HepG2 (cell line): ENCODE measurements around the gene SARNP. TPM values are rescaled to one million over a fixed set of nuclear protein-coding genes. Genes with fewer than 3 reads are reported as not detected.

Source experiments
- ATAC-seq: fragments of 200-7000 bp; cut with Tn5 transposase; 3 replicates; pipeline ENCODE4 v1.9.1; 2020; ENCODE audit warnings: mild to moderate bottlenecking, moderate library complexity
- BruUV-seq: library from RNA; stranded (reverse); fragments of 400-500 nt; replicated peaks from 2 replicates; lab custom pipeline; 2021; lab: Mats Ljungman, UMichigan
- CTCF ChIA-PET: fragments of 300-600 bp; formaldehyde crosslinking; extraction: SDS; loops from one replicate; lab custom pipeline; 2021; ENCODE audit warnings: low total read pairs, inconsistent platforms, low intra/inter-chr PET ratio; lab: Yijun Ruan, JAX
- POLR2A ChIA-PET: fragments of 350-600 bp; sonication (Branson Sonifier 250); formaldehyde crosslinking; loops from one replicate; lab custom pipeline; 2020; ENCODE audit warnings: antibody characterized with exemption, inconsistent platforms; lab: Yijun Ruan, JAX
- DNase-seq: peaks from one replicate; pipeline ENCODE4 v3.0.0-alpha.2; 2015; ENCODE audit warnings: low spot score
- FAIRE-seq: peaks from 3 replicates; lab custom pipeline; 2011; peaks lifted over from hg19 to GRCh38; lab: Jason Lieb, UNC
- H2AFZ ChIP-seq: one replicate; pipeline ENCODE4 v1.6.1; 2011; ENCODE audit warnings: low read length, inconsistent platforms
- H3K27ac ChIP-seq: fragments of 300-600 bp; 3 replicates; pipeline ENCODE4 v1.8.0; 2011; ENCODE audit warnings: mixed run types, mild to moderate bottlenecking, mixed read lengths, low read length, inconsistent platforms; ENCODE audit not compliant: insufficient read depth; ENCODE audit errors: extremely low read length
- H3K27me3 ChIP-seq, 2 experiments: fragments of 200-600 bp in 1 of 2; 2 replicates in 1 of 2; 3 replicates in 1 of 2; pipeline versions ENCODE4 v1.6.0 to v1.8.0; 2011; ENCODE audit warnings: low read length in 2 of 2, mild to moderate bottlenecking in 2 of 2, moderate library complexity in 2 of 2, inconsistent platforms in 1 of 2; ENCODE audit not compliant: insufficient read depth in 2 of 2, control insufficient read depth in 1 of 2
- H3K36me3 ChIP-seq, 2 experiments: fragments of 200-600 bp in 1 of 2; replicated peaks in 1 of 2; 2 replicates in 1 of 2; 3 replicates in 1 of 2; pipeline versions ENCODE4 v1.5.1 to v1.8.0; 2011; ENCODE audit warnings: low read length in 2 of 2, inconsistent platforms in 1 of 2; ENCODE audit not compliant: insufficient read depth in 2 of 2, control insufficient read depth in 1 of 2
- H3K4me1 ChIP-seq: 2 replicates; pipeline ENCODE4 v1.5.1; 2012; ENCODE audit warnings: low read length, inconsistent platforms; ENCODE audit not compliant: insufficient read depth
- H3K4me2 ChIP-seq: 2 replicates; pipeline ENCODE4 v1.6.0; 2011; ENCODE audit warnings: low read depth, low read length, inconsistent platforms
- H3K4me3 ChIP-seq, 3 experiments: fragments of 200-600 bp in 1 of 3; sonication (generic), shearing (Covaris generic) in 1 of 3; replicated peaks in 1 of 3; 2 replicates each; pipeline ENCODE4 v1.5.1; 2011 to 2016; ENCODE audit warnings: low read length in 3 of 3, inconsistent platforms in 2 of 3, low read depth in 2 of 3, mild to moderate bottlenecking in 2 of 3, control low read depth in 1 of 3, mixed read lengths in 1 of 3; ENCODE audit not compliant: insufficient read depth in 1 of 3
- H3K79me2 ChIP-seq: one replicate; pipeline ENCODE4 v1.6.1; 2011; ENCODE audit warnings: low read length, inconsistent platforms; ENCODE audit not compliant: insufficient read depth
- H3K9ac ChIP-seq: 2 replicates; pipeline ENCODE4 v1.6.0; 2011; ENCODE audit warnings: mild to moderate bottlenecking, low read depth, low read length, inconsistent platforms; ENCODE audit not compliant: insufficient read depth
- H3K9me3 ChIP-seq: 2 replicates; pipeline ENCODE4 v1.5.1; 2012; ENCODE audit warnings: mild to moderate bottlenecking, low read length
- H4K20me1 ChIP-seq: 2 replicates; pipeline ENCODE4 v1.6.0; 2011; ENCODE audit warnings: inconsistent platforms, mild to moderate bottlenecking, low read length, moderate library complexity; ENCODE audit not compliant: insufficient read depth
- ATF7 ChIP-seq, 2 experiments: fragments of 450-650 bp in 1 of 2; sonication (generic) in 1 of 2; formaldehyde crosslinking in 1 of 2; IDR thresholded peaks; 2 replicates each; pipeline versions ENCODE4 v1.4.0 to v1.6.1; 2016 to 2020; ENCODE audit warnings: antibody characterized with exemption in 1 of 2, mild to moderate bottlenecking in 1 of 2, missing genetic modification reagents in 1 of 2
- CREB1 ChIP-seq, 2 experiments: fragments of 450-650 bp in 1 of 2; IDR thresholded peaks; 2 replicates each; pipeline ENCODE4 v1.6.1; 2016 to 2017; ENCODE audit warnings: control low read depth in 1 of 2, mild to moderate bottlenecking in 1 of 2, missing compliant biosample characterization in 1 of 2, missing genetic modification characterization in 1 of 2
- CTCF ChIP-seq: sonication (generic); formaldehyde crosslinking; IDR thresholded peaks from 2 replicates; pipeline ENCODE4 v1.5.0; 2020; ENCODE audit warnings: mild to moderate bottlenecking, missing genetic modification reagents, moderate library complexity
- DMAP1 ChIP-seq: IDR thresholded peaks from 2 replicates; pipeline ENCODE4 v1.6.1; 2016
- HNF1A ChIP-seq, 2 experiments: sonication (generic) in 1 of 2; formaldehyde crosslinking in 1 of 2; IDR thresholded peaks; 2 replicates each; pipeline versions ENCODE4 v1.4.0 to v1.6.1; 2016 to 2020; ENCODE audit warnings: borderline replicate concordance in 1 of 2, low read depth in 1 of 2, mild to moderate bottlenecking in 1 of 2, missing genetic modification reagents in 1 of 2
- MEIS1 ChIP-seq: sonication (generic); formaldehyde crosslinking; IDR thresholded peaks from 2 replicates; pipeline ENCODE4 v1.9.0; 2021; ENCODE audit warnings: mild to moderate bottlenecking, missing genetic modification reagents, moderate library complexity, borderline replicate concordance
- RBM22 ChIP-seq: fragments of 200-400 bp; formaldehyde crosslinking; optimal IDR thresholded peaks from 2 replicates; pipeline ENCODE3; 2017; ENCODE audit warnings: mild to moderate bottlenecking, low read length, moderate library complexity
- SAP130 ChIP-seq: IDR thresholded peaks from 2 replicates; pipeline ENCODE4 v1.6.1; 2016; ENCODE audit warnings: low read depth
- SIN3B ChIP-seq: fragments of 150-350 bp; IDR thresholded peaks from 2 replicates; pipeline ENCODE4 v1.6.1; 2014; ENCODE audit warnings: low read length
- TEAD3 ChIP-seq: optimal IDR thresholded peaks from 2 replicates; pipeline ENCODE3; 2016; ENCODE audit warnings: borderline replicate concordance
- ZFP37 ChIP-seq: sonication (generic); formaldehyde crosslinking; IDR thresholded peaks from 2 replicates; pipeline ENCODE4 v1.4.0; 2020; ENCODE audit warnings: missing genetic modification reagents, borderline replicate concordance
- ZNF3 ChIP-seq: IDR thresholded peaks from 2 replicates; pipeline ENCODE4 v1.7.0; 2017; ENCODE audit warnings: inconsistent platforms
- ZNF557 ChIP-seq: sonication (generic); formaldehyde crosslinking; IDR thresholded peaks from 2 replicates; pipeline ENCODE4 v1.4.0; 2020; ENCODE audit warnings: missing genetic modification reagents
- ZNF670 ChIP-seq: sonication (generic); formaldehyde crosslinking; IDR thresholded peaks from 2 replicates; pipeline ENCODE4 v1.8.0; 2022; ENCODE audit warnings: mild to moderate bottlenecking, missing genetic modification reagents, borderline replicate concordance
- ZNF780A ChIP-seq: sonication (generic); formaldehyde crosslinking; IDR thresholded peaks from 2 replicates; pipeline ENCODE4 v1.8.0; 2022; ENCODE audit warnings: mild to moderate bottlenecking, missing genetic modification reagents, moderate library complexity
- WGBS: methylation state at CpG from one replicate; pipeline ENCODE4 v1.1.6; 2017; ENCODE audit warnings: low lambda C conversion rate; 5-methylcytosine and 5-hydroxymethylcytosine counted together
- in situ Hi-C: cut with HindIII; loops from 2 replicates; pipeline ENCODE4 v1.10.0; 2017; ENCODE audit warnings: low pct_unique_long_range_greater_than_20kb; ENCODE audit not compliant: extremely low pct_ligation_motif_present
- intact Hi-C: fragments of 100-400 bp; cut with micrococcal nuclease; formaldehyde crosslinking; loops from one replicate; pipeline ENCODE4 v1.10.0; 2022; ENCODE audit not compliant: unreplicated experiment
- polyA plus RNA-seq, 8 experiments: library from polyadenylated mRNA; depleted of rRNA in 3 of 8; stranded (reverse) in 7 of 8; unstranded in 1 of 8; fragments of >200 nt; fragmentation: Illumina TruSeq in 4 of 8; extraction: Trizol in 4 of 8; gene quantifications; 2 replicates each; pipeline versions ENCODE4 v1.2.1 to v1.2.3, GENCODE V29; 2011 to 2016; ENCODE audit warnings: low read depth in 4 of 8, missing spikeins in 1 of 8, mixed read lengths in 1 of 8; ENCODE audit not compliant: insufficient read depth in 1 of 8
- total RNA-seq, 5 experiments: library from RNA; depleted of rRNA; stranded (reverse); fragments of >200 nt; fragmentation: Illumina TruSeq; extraction: Trizol; gene quantifications; 2 replicates each; pipeline ENCODE4 v1.2.3, GENCODE V29; 2016; ENCODE audit warnings: low read depth in 1 of 5
- TF ChIP-seq, protein P1 (sequence below): IDR thresholded peaks from 2 replicates; pipeline ENCODE4 v1.6.1; 2012; ENCODE audit warnings: low read depth, low read length, improper control_type of control experiment

SARNP gene
- total and polyA plus RNA-seq, 2 of the 13 experiments (the other 11 are each of a cell fraction or from before 2014, with no cell fraction given), result 59.0 to 95.4 TPM

DNA sequence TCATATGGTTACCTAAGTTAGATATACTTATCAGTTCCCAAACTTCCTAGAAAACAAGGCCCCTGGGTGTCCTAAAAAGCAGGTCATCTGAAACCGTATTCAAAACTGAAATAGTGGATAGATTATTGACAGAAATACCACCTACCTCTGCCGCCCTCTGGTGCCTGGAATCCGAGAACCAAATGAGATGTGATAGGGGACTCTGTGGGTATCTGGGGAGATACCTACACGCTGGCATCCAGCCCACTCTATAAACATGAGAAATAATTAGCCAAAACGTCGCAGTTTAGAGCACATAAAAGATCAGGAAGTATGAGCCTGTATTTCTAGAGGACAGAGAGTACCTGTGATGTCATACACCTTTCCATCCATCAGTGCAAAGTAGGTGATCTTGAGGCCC, 4.7 kb upstream of the SARNP start:
- in situ Hi-C loops (no loop called here), intact Hi-C loops (no loop called here)
- H3K4me3 ChIP-seq, result no peak overlapping the region
- no peaks in the 10 kb centered on the region; a peak in 1 of 5 replicates for H3K27me3 ChIP-seq
- ATAC-seq, result no peak
- FAIRE-seq, result no peak
- H4K20me1 ChIP-seq, result no peaks in the 10 kb centered on the region
- H3K9me3 ChIP-seq, result no peaks in the 10 kb centered on the region
- H2AFZ ChIP-seq, result no peak overlapping the region
- WGBS, result 52% methylated on average over 6 of the region's 6 CpGs
- H3K36me3 ChIP-seq, result peaks cover 12 to 22% of the 10 kb centered on the region in 2 experiments
- H3K4me2 ChIP-seq, result no peak overlapping the region
- ChIA-PET POLR2A (interaction anchor here (6.2 kb wide), 1 partner anchor 7 kb away, joined by 206 read pairs; the partner anchor contains the start of gene DNAJC14), CTCF (interaction anchor here (1.6 kb wide), 1 partner anchor 83 kb away, joined by 3 read pairs; no protein-coding TSS in a partner anchor)
- no peak overlapping the region for H3K9ac ChIP-seq
- peaks cover 26% of the 10 kb centered on the region for H3K79me2 ChIP-seq
- DNase-seq, result peak; percentile 48
- no TSS peak for BruUV-seq
- peaks cover 67% of the 10 kb centered on the region for H3K4me1 ChIP-seq
- H3K27ac ChIP-seq, result peak overlapping the region; percentile 7
- TF ChIP-seq ZNF3 (CRISPR knock-in tag) (no peak), ATF7 (IDR thresholded peaks at IDR 0.05) (no peak), ATF7 (CRISPR knock-in tag; IDR thresholded peaks at IDR 0.05) (no peak), ZNF670 (CRISPR knock-in tag) (no peak), ZNF557 (CRISPR knock-in tag) (0 out of 2 replicates have a peak, but pooled peaks have one; percentile 57), DMAP1 (CRISPR knock-in tag) (no peak), SAP130 (0 out of 2 replicates have a peak, but pooled peaks have one; percentile 17), TEAD3 (CRISPR knock-in tag) (peak; percentile 99), SIN3B (no peak), ZFP37 (CRISPR knock-in tag) (no peak), RBM22 (peak; percentile 71), CTCF (CRISPR knock-in tag) (peak; percentile 53), HNF1A (IDR thresholded peaks at IDR 0.05; ENCODE audit: low read depth) (no peak), HNF1A (CRISPR knock-in tag; IDR thresholded peaks at IDR 0.05; ENCODE audit: borderline replicate concordance) (0 out of 2 replicates have a peak, but pooled peaks have one; percentile 20), MEIS1 (no peak), CREB1 (IDR thresholded peaks at IDR 0.05) (peak; percentile 4; the same call in 1 of the 2 replicates), CREB1 (CRISPR knock-in tag; IDR thresholded peaks at IDR 0.05) (no peak), ZNF780A (CRISPR knock-in tag) (no peak)
- TF ChIP-seq, protein P1, sequence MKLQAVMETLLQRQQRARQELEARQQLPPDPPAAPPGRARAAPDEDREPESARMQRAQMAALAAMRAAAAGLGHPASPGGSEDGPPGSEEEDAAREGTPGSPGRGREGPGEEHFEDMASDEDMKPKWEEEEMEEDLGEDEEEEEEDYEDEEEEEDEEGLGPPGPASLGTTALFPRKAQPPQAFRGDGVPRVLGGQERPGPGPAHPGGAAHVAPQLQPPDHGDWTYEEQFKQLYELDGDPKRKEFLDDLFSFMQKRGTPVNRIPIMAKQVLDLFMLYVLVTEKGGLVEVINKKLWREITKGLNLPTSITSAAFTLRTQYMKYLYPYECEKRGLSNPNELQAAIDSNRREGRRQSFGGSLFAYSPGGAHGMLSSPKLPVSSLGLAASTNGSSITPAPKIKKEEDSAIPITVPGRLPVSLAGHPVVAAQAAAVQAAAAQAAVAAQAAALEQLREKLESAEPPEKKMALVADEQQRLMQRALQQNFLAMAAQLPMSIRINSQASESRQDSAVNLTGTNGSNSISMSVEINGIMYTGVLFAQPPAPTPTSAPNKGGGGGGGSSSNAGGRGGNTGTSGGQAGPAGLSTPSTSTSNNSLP, result peak; percentile 67
